Measurements from ENCODE around the gene DMPK. TPM values are rescaled to one million over a fixed set of nuclear protein-coding genes. Genes with fewer than 3 reads are reported as not detected.
A peak's percentile ranks its signal among the peaks of the same experiment; 100 is the strongest.

The DMPK gene
- total RNA-seq, 1 donor from 2014 or later: 107 TPM

DNA sequence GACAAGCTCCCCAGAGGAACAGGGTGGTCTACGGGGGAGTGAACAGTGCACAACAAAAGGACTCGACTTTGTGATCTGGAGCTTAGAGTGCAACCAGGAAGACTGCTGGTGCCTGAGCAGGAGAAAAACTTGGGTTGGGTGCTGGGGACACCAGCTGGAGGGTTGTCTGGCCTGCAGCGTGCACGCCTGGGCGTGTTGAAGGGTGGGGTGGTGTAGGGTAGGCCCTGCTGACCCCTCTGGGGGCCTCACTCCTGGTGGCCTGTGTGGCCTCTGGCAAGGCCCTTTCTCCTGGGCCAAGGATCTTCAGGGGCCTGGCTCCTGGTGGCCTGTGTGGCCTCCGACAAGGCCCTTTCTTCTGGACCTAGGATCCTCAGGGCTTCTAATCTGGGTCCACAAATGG lies 37.5 kb upstream of the DMPK start:
- Mint-ChIP-seq H3K4me3 (ENCODE audit: unreplicated experiment) (no peak overlapping the region), H3K36me3 (ENCODE audit: unreplicated experiment) (no peaks in the 10 kb centered on the region), H3K9me3 (ENCODE audit: unreplicated experiment) (peaks cover 7% of the 10 kb centered on the region), H3K27ac (ENCODE audit: unreplicated experiment) (no peak overlapping the region), H3K4me1 (ENCODE audit: low read depth, unreplicated experiment) (peaks cover 5% of the 10 kb centered on the region), H3K27me3 (ENCODE audit: unreplicated experiment) (peaks cover 7% of the 10 kb centered on the region)
- no peak for DNase-seq
- TF ChIP-seq, protein P1, sequence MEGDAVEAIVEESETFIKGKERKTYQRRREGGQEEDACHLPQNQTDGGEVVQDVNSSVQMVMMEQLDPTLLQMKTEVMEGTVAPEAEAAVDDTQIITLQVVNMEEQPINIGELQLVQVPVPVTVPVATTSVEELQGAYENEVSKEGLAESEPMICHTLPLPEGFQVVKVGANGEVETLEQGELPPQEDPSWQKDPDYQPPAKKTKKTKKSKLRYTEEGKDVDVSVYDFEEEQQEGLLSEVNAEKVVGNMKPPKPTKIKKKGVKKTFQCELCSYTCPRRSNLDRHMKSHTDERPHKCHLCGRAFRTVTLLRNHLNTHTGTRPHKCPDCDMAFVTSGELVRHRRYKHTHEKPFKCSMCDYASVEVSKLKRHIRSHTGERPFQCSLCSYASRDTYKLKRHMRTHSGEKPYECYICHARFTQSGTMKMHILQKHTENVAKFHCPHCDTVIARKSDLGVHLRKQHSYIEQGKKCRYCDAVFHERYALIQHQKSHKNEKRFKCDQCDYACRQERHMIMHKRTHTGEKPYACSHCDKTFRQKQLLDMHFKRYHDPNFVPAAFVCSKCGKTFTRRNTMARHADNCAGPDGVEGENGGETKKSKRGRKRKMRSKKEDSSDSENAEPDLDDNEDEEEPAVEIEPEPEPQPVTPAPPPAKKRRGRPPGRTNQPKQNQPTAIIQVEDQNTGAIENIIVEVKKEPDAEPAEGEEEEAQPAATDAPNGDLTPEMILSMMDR (IDR thresholded peaks at IDR 0.05; ENCODE audit: partially characterized antibody, unreplicated experiment): no peak

DNA sequence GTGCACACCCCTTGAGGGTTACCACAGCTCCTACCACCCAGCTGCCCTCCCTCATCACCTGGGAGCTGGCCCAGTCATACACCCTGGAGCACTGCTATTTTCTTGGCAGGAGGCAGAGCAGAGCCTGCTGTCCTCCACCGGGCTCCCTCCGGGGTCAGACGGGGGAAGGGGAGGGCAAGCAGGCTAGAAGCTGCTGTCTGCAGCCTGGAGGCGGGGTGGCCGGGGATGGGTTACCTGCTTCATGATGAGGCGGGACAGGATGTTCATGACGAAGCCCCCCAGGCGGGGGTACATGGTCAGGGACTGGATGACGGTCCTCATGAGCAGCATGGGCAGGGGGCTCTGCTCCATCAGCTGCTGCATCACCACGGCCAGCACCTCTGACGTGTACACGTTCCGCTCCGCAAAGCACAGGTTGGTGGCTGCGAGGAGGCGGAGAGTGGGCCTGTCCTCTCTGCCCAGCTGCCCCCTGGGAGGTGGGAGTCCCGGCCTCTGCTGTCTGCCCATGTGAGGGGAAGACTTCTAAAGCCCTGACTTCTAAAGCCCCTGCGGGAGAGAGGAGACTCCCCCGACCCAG lies 35.5 kb upstream of the DMPK start:
- DNase-seq: peak; percentile 61
- Mint-ChIP-seq H3K9me3 (ENCODE audit: unreplicated experiment) (peaks cover 8% of the 10 kb centered on the region), H3K27me3 (ENCODE audit: unreplicated experiment) (peaks cover 7% of the 10 kb centered on the region), H3K36me3 (ENCODE audit: unreplicated experiment) (no peaks in the 10 kb centered on the region), H3K27ac (ENCODE audit: unreplicated experiment) (peak overlapping the region; percentile 95), H3K4me3 (ENCODE audit: unreplicated experiment) (peak overlapping the region; percentile 61), H3K4me1 (ENCODE audit: low read depth, unreplicated experiment) (peaks cover 2% of the 10 kb centered on the region)
- TF ChIP-seq, protein P1 (IDR thresholded peaks at IDR 0.05; ENCODE audit: partially characterized antibody, unreplicated experiment): no peak

DNA sequence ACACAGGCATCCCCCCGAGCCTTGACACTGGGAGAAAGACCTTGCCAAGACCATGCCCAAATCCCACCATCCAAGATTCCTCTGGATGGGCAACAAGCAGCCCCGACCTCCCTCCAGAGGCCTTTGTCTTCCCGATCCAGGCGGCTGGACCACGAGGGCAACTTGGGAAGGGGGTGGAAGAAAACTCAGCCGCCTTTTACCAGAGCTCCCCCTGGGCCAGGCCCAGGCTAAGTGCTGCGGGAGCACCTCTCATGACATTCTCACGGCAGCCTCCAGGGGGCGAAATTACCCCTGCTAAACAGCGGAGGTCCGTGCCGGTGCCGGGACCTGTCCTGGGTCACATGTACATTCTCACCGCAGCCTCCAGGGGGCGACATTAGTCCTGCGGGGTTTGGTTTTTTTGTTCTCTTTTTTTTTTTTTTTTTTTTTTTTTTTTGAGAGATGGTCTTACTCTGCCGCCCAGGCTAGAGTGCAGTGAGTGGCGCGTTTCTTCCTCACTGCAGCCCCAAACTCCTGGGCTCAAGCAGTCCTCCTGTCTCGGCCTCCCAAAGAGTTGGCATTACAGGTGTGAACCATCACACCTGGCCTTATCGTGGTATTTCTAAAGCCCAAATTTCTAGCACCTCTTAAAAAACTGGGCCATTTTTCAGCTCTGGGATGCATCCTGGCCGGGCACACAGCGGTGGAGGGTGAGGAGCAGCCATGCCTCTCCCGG lies 34.9 kb upstream of the DMPK start:
- H3K27ac Mint-ChIP-seq (ENCODE audit: unreplicated experiment): peak overlapping the region; percentile 95
- no peaks in the 10 kb centered on the region for H3K36me3 Mint-ChIP-seq (ENCODE audit: unreplicated experiment)
- peaks cover 7% of the 10 kb centered on the region for H3K27me3 Mint-ChIP-seq (ENCODE audit: unreplicated experiment)
- H3K9me3 Mint-ChIP-seq (ENCODE audit: unreplicated experiment): peaks cover 8% of the 10 kb centered on the region
- TF ChIP-seq, protein P1 (IDR thresholded peaks at IDR 0.05; ENCODE audit: partially characterized antibody, unreplicated experiment): peak; percentile 97
- DNase-seq: peak; percentile 99
- H3K4me1 Mint-ChIP-seq (ENCODE audit: low read depth, unreplicated experiment): peaks cover 2% of the 10 kb centered on the region
- H3K4me3 Mint-ChIP-seq (ENCODE audit: unreplicated experiment): peak overlapping the region; percentile 61

DNA sequence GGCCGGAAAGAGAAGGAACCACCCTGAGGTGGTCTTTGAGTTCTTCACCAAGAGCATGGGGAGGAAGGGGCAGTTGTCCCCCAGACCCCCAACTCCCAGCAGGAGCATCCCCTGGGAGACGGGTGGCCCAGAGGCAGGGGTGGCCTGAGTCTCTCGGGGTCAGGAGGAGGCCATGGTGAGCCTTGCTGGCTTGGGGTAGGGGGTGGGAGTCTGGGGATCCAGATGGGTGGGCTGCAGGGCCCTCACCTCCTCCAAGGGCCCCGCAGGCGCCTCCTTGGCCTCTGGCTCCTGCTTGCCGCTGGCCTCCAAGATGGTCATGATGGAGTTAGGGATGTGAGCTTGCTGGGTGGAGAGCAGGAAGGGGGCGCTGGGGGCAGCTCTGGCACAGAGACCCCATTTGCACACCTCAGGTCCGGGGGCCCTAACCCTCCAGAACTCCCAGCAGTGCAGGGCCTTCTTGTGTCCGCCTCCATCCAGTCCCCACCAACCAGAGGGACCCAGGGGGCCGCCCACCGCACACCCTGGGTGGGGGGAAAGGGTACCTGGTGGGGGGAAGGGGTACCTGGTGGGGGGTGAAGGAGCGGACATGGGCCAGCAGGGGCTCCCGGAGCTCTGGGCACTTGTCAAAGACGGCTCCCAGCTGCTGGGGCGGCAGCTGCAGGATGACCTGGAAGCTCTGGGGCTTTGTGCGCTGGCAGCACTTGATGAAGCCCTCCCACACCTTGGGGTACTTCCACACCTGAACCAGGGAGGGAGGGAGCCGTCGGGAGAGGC lies 34.1 kb upstream of the DMPK start:
- TF ChIP-seq, protein P1 (IDR thresholded peaks at IDR 0.05; ENCODE audit: partially characterized antibody, unreplicated experiment): no peak
- DNase-seq: peak; percentile 59
- H3K36me3 Mint-ChIP-seq (ENCODE audit: unreplicated experiment): no peaks in the 10 kb centered on the region
- H3K27ac Mint-ChIP-seq (ENCODE audit: unreplicated experiment): peak overlapping the region; percentile 95
- peak overlapping the region; percentile 88 for H3K4me3 Mint-ChIP-seq (ENCODE audit: unreplicated experiment)
- H3K9me3 Mint-ChIP-seq (ENCODE audit: unreplicated experiment): peaks cover 8% of the 10 kb centered on the region
- peaks cover 2% of the 10 kb centered on the region for H3K4me1 Mint-ChIP-seq (ENCODE audit: low read depth, unreplicated experiment)
- peaks cover 7% of the 10 kb centered on the region for H3K27me3 Mint-ChIP-seq (ENCODE audit: unreplicated experiment)
